GM23338 (cell line): ENCODE measurements around the gene AIFM2. TPM values are rescaled to one million over a fixed set of nuclear protein-coding genes. Genes with fewer than 3 reads are reported as not detected.

Source experiments
- ATAC-seq: fragments of 200-7000 bp; cut with Tn5 transposase; 3 replicates; pipeline ENCODE4 v1.9.1; 2020
- DNase-seq: peaks from one replicate; pipeline ENCODE4 v3.0.0-alpha.2; 2015; ENCODE audit warnings: low spot score
- H2AFZ ChIP-seq: fragments of 200-600 bp; sonication (generic); 2 replicates; pipeline ENCODE4 v1.8.0; 2016; ENCODE audit warnings: antibody characterized with exemption, mild to moderate bottlenecking, moderate library complexity
- H3F3A ChIP-seq: fragments of 200-600 bp; sonication (generic); replicated peaks from 2 replicates; pipeline ENCODE4 v1.8.0; 2017; ENCODE audit warnings: antibody characterized with exemption, mixed run types, low read depth
- H3K27ac ChIP-seq: fragments of 200-600 bp; sonication (generic); 2 replicates; pipeline ENCODE4 v1.6.1; 2016; ENCODE audit warnings: low read depth
- H3K27me3 ChIP-seq: fragments of 200-600 bp; sonication (generic); 2 replicates; pipeline ENCODE4 v1.8.0; 2016; ENCODE audit warnings: mild to moderate bottlenecking, mixed run types, moderate library complexity; ENCODE audit not compliant: insufficient read depth
- H3K36me3 ChIP-seq: fragments of 200-600 bp; sonication (generic); 2 replicates; pipeline ENCODE4 v1.8.0; 2016; ENCODE audit warnings: mild to moderate bottlenecking; ENCODE audit not compliant: insufficient read depth
- H3K4me1 ChIP-seq: fragments of 200-600 bp; sonication (generic); 2 replicates; pipeline ENCODE4 v1.8.0; 2016; ENCODE audit warnings: mild to moderate bottlenecking, moderate library complexity; ENCODE audit not compliant: insufficient read depth
- H3K4me2 ChIP-seq: fragments of 200-600 bp; sonication (generic); 2 replicates; pipeline ENCODE4 v1.7.1; 2017; ENCODE audit warnings: mixed run types
- H3K4me3 ChIP-seq: fragments of 200-600 bp; sonication (generic); 2 replicates; pipeline ENCODE4 v1.6.1; 2016; ENCODE audit warnings: mixed run types
- H3K79me2 ChIP-seq: fragments of 200-600 bp; sonication (generic); replicated peaks from 2 replicates; pipeline ENCODE4 v1.8.0; 2017; ENCODE audit warnings: mild to moderate bottlenecking; ENCODE audit not compliant: insufficient read depth
- H3K9me2 ChIP-seq: fragments of 200-600 bp; sonication (generic); 2 replicates; pipeline ENCODE4 v1.8.0; 2017; ENCODE audit not compliant: insufficient read depth
- H4K20me1 ChIP-seq: fragments of 200-600 bp; sonication (generic); replicated peaks from 2 replicates; pipeline ENCODE4 v1.8.0; 2017; ENCODE audit warnings: mild to moderate bottlenecking; ENCODE audit not compliant: insufficient read depth
- H3K27ac Mint-ChIP-seq: 2 replicates; pipeline ENCODE4 v1.8.0; 2020; ENCODE audit warnings: inconsistent platforms, mild to moderate bottlenecking, moderate library complexity, mixed read lengths
- H3K27me3 Mint-ChIP-seq: 3 replicates; pipeline ENCODE4 v1.8.0; 2022; ENCODE audit warnings: low read depth, mild to moderate bottlenecking, moderate library complexity, mixed read lengths, inconsistent platforms; ENCODE audit not compliant: insufficient read depth, poor library complexity
- H3K36me3 Mint-ChIP-seq: 3 replicates; pipeline ENCODE4 v1.8.0; 2021; ENCODE audit warnings: low read depth, mild to moderate bottlenecking, inconsistent platforms, moderate library complexity, mixed read lengths
- H3K4me1 Mint-ChIP-seq: 3 replicates; pipeline ENCODE4 v1.8.0; 2020; ENCODE audit warnings: mild to moderate bottlenecking, inconsistent platforms, mixed read lengths
- H3K4me3 Mint-ChIP-seq: 3 replicates; pipeline ENCODE4 v1.8.0; 2021; ENCODE audit warnings: moderate library complexity, mild to moderate bottlenecking, inconsistent platforms, mixed read lengths
- H3K9me3 Mint-ChIP-seq: 3 replicates; pipeline ENCODE4 v1.8.0; 2020; ENCODE audit warnings: moderate library complexity, mild to moderate bottlenecking, inconsistent platforms, mixed read lengths
- CREB1 ChIP-seq: fragments of 250-450 bp; sonication (Bioruptor Pico); IDR thresholded peaks from 2 replicates; pipeline ENCODE4 v1.5.0; 2020; ENCODE audit warnings: low read depth, mild to moderate bottlenecking, moderate library complexity
- CTCF ChIP-seq, 2 experiments: fragments of 200-600 bp in 1 of 2; sonication (generic) in 1 of 2; conservative IDR thresholded peaks; 2 replicates each; pipeline versions ENCODE4 v1.5.1 to v1.6.1; 2016 to 2017; ENCODE audit warnings: antibody characterized with exemption in 2 of 2, low read depth in 2 of 2, mild to moderate bottlenecking in 2 of 2, moderate library complexity in 1 of 2
- ETS1 ChIP-seq: IDR thresholded peaks from 2 replicates; pipeline ENCODE4 v1.6.1; 2016; ENCODE audit warnings: antibody characterized with exemption
- EZH2 ChIP-seq: fragments of 200-600 bp; sonication (generic); IDR thresholded peaks from one replicate; pipeline ENCODE4 v1.8.0; 2017; ENCODE audit warnings: antibody characterized with exemption, mild to moderate bottlenecking, low read depth; ENCODE audit not compliant: unreplicated experiment
- EZH2phosphoT487 ChIP-seq: fragments of 200-600 bp; sonication (generic); IDR thresholded peaks from one replicate; pipeline ENCODE4 v1.8.1; 2018; ENCODE audit warnings: antibody characterized with exemption; ENCODE audit not compliant: unreplicated experiment
- JUNB ChIP-seq: IDR thresholded peaks from one replicate; pipeline ENCODE4 v1.6.1; 2016; ENCODE audit warnings: antibody characterized with exemption; ENCODE audit not compliant: unreplicated experiment
- NANOG ChIP-seq: IDR thresholded peaks from 2 replicates; pipeline ENCODE4 v1.6.1; 2016; ENCODE audit warnings: antibody characterized with exemption, borderline replicate concordance
- POLR2AphosphoS5 ChIP-seq: IDR thresholded peaks from 2 replicates; pipeline ENCODE4 v1.6.1; 2016; ENCODE audit warnings: antibody characterized with exemption, low read depth
- REST ChIP-seq: IDR thresholded peaks from one replicate; pipeline ENCODE4 v1.6.1; 2018; ENCODE audit warnings: antibody characterized with exemption; ENCODE audit not compliant: unreplicated experiment
- STAT1 ChIP-seq: IDR thresholded peaks from one replicate; pipeline ENCODE4 v1.6.1; 2016; ENCODE audit warnings: antibody characterized with exemption; ENCODE audit not compliant: unreplicated experiment
- ZNF114 ChIP-seq: fragments of 250-450 bp; sonication (Bioruptor Pico); IDR thresholded peaks from 2 replicates; pipeline ENCODE4 v1.5.0; 2020; ENCODE audit warnings: mild to moderate bottlenecking, moderate library complexity
- ZNF331 ChIP-seq: fragments of 250-450 bp; sonication (Bioruptor Pico); IDR thresholded peaks from 2 replicates; pipeline ENCODE4 v1.5.0; 2020; ENCODE audit warnings: low read depth, mild to moderate bottlenecking, moderate library complexity
- ZNF462 ChIP-seq: fragments of 250-450 bp; sonication (Bioruptor Pico); IDR thresholded peaks from 2 replicates; pipeline ENCODE4 v1.5.0; 2020; ENCODE audit warnings: mild to moderate bottlenecking, moderate library complexity
- polyA plus RNA-seq: library from polyadenylated mRNA; unstranded; fragments of >200 nt; fragmentation: Nextera tagmentation; extraction: Ambion mirVana; gene quantifications from 2 replicates; pipeline ENCODE4 v1.2.1, GENCODE V29; 2016
- total RNA-seq: library from RNA; depleted of rRNA; stranded (reverse); fragments of >200 nt; shearing (Covaris generic); gene quantifications from 2 replicates; pipeline ENCODE4 v1.2.3, GENCODE V29; 2014

AIFM2 gene
- total and polyA plus RNA-seq, 2 experiments from 2014 or later: 3.2 to 3.6 TPM

- no peak overlapping the region for H3K4me3 Mint-ChIP-seq
- H2AFZ ChIP-seq: no peak overlapping the region
- no peaks in the 10 kb centered on the region for H3K36me3 ChIP-seq
- H3K4me3 ChIP-seq: no peak overlapping the region
- H3F3A ChIP-seq: no peaks in the 10 kb centered on the region
- ATAC-seq (no peak), DNase-seq (no peak)
- no peaks in the 10 kb centered on the region for H3K27me3 ChIP-seq
- TF ChIP-seq POLR2AphosphoS5 (no peak), EZH2phosphoT487 (no peak), NANOG (no peak), ETS1 (no peak), JUNB (no peak), CREB1 (CRISPR knock-in tag) (no peak), CTCF (conservative IDR thresholded peaks at IDR 0.05; ENCODE audit: low read depth in 2 of 2) (no peak), ZNF462 (CRISPR knock-in tag) (no peak), STAT1 (no peak), ZNF114 (CRISPR knock-in tag) (no peak), REST (no peak), ZNF331 (CRISPR knock-in tag) (no peak), EZH2 (no peak)
- H3K4me2 ChIP-seq: no peak overlapping the region
- no peaks in the 10 kb centered on the region for H3K9me3 Mint-ChIP-seq
- no peak overlapping the region for H3K27ac Mint-ChIP-seq
- H3K27ac ChIP-seq: no peak overlapping the region
- H3K27me3 Mint-ChIP-seq: no peaks in the 10 kb centered on the region
- H3K4me1 ChIP-seq: peaks cover 1% of the 10 kb centered on the region; the same call in 1 of the 2 replicates
- no peaks in the 10 kb centered on the region for H3K79me2 ChIP-seq
- peaks cover 6% of the 10 kb centered on the region; the same call in 2 of the 3 replicates for H3K4me1 Mint-ChIP-seq
- H3K36me3 Mint-ChIP-seq: peaks cover 4% of the 10 kb centered on the region; the same call in 1 of the 3 replicates
- no peaks in the 10 kb centered on the region for H3K9me2 ChIP-seq
- no peaks in the 10 kb centered on the region for H4K20me1 ChIP-seq
These were observed 48.4 kb downstream of the AIFM2 start for GRCh38 chr10:70084189-70084588.
